HepG2 (cell line): Measurements from ENCODE around the gene TRIM15. TPM values are rescaled to one million over a fixed set of nuclear protein-coding genes. Genes with fewer than 3 reads are reported as not detected.

ENCODE experiments used
- ATAC-seq: fragments of 200-7000 bp; cut with Tn5 transposase; 3 replicates; pipeline ENCODE4 v1.9.1; 2020; ENCODE audit warnings: mild to moderate bottlenecking, moderate library complexity
- BruUV-seq: library from RNA; stranded (reverse); fragments of 400-500 nt; replicated peaks from 2 replicates; lab custom pipeline; 2021; lab: Mats Ljungman, UMichigan
- CTCF ChIA-PET: fragments of 300-600 bp; formaldehyde crosslinking; extraction: SDS; loops from one replicate; lab custom pipeline; 2021; ENCODE audit warnings: low total read pairs, inconsistent platforms, low intra/inter-chr PET ratio; lab: Yijun Ruan, JAX
- POLR2A ChIA-PET: fragments of 350-600 bp; sonication (Branson Sonifier 250); formaldehyde crosslinking; loops from one replicate; lab custom pipeline; 2020; ENCODE audit warnings: antibody characterized with exemption, inconsistent platforms; lab: Yijun Ruan, JAX
- DNase-seq: peaks from one replicate; pipeline ENCODE4 v3.0.0-alpha.2; 2015; ENCODE audit warnings: low spot score
- FAIRE-seq: peaks from 3 replicates; lab custom pipeline; 2011; peaks lifted over from hg19 to GRCh38; lab: Jason Lieb, UNC
- H2AFZ ChIP-seq: one replicate; pipeline ENCODE4 v1.6.1; 2011; ENCODE audit warnings: low read length, inconsistent platforms
- H3K27ac ChIP-seq: fragments of 300-600 bp; 3 replicates; pipeline ENCODE4 v1.8.0; 2011; ENCODE audit warnings: mixed run types, mild to moderate bottlenecking, mixed read lengths, low read length, inconsistent platforms; ENCODE audit not compliant: insufficient read depth; ENCODE audit errors: extremely low read length
- H3K27me3 ChIP-seq, 2 experiments: fragments of 200-600 bp in 1 of 2; 2 replicates in 1 of 2; 3 replicates in 1 of 2; pipeline versions ENCODE4 v1.6.0 to v1.8.0; 2011; ENCODE audit warnings: low read length in 2 of 2, mild to moderate bottlenecking in 2 of 2, moderate library complexity in 2 of 2, inconsistent platforms in 1 of 2; ENCODE audit not compliant: insufficient read depth in 2 of 2, control insufficient read depth in 1 of 2
- H3K36me3 ChIP-seq, 2 experiments: fragments of 200-600 bp in 1 of 2; replicated peaks in 1 of 2; 2 replicates in 1 of 2; 3 replicates in 1 of 2; pipeline versions ENCODE4 v1.5.1 to v1.8.0; 2011; ENCODE audit warnings: low read length in 2 of 2, inconsistent platforms in 1 of 2; ENCODE audit not compliant: insufficient read depth in 2 of 2, control insufficient read depth in 1 of 2
- H3K4me1 ChIP-seq: 2 replicates; pipeline ENCODE4 v1.5.1; 2012; ENCODE audit warnings: low read length, inconsistent platforms; ENCODE audit not compliant: insufficient read depth
- H3K4me2 ChIP-seq: 2 replicates; pipeline ENCODE4 v1.6.0; 2011; ENCODE audit warnings: low read depth, low read length, inconsistent platforms
- H3K4me3 ChIP-seq, 3 experiments: fragments of 200-600 bp in 1 of 3; sonication (generic), shearing (Covaris generic) in 1 of 3; replicated peaks in 1 of 3; 2 replicates each; pipeline ENCODE4 v1.5.1; 2011 to 2016; ENCODE audit warnings: low read length in 3 of 3, inconsistent platforms in 2 of 3, low read depth in 2 of 3, mild to moderate bottlenecking in 2 of 3, control low read depth in 1 of 3, mixed read lengths in 1 of 3; ENCODE audit not compliant: insufficient read depth in 1 of 3
- H3K79me2 ChIP-seq: one replicate; pipeline ENCODE4 v1.6.1; 2011; ENCODE audit warnings: low read length, inconsistent platforms; ENCODE audit not compliant: insufficient read depth
- H3K9ac ChIP-seq: 2 replicates; pipeline ENCODE4 v1.6.0; 2011; ENCODE audit warnings: mild to moderate bottlenecking, low read depth, low read length, inconsistent platforms; ENCODE audit not compliant: insufficient read depth
- H3K9me3 ChIP-seq: 2 replicates; pipeline ENCODE4 v1.5.1; 2012; ENCODE audit warnings: mild to moderate bottlenecking, low read length
- H4K20me1 ChIP-seq: 2 replicates; pipeline ENCODE4 v1.6.0; 2011; ENCODE audit warnings: inconsistent platforms, mild to moderate bottlenecking, low read length, moderate library complexity; ENCODE audit not compliant: insufficient read depth
- ATF7 ChIP-seq, 2 experiments: fragments of 450-650 bp in 1 of 2; sonication (generic) in 1 of 2; formaldehyde crosslinking in 1 of 2; IDR thresholded peaks; 2 replicates each; pipeline versions ENCODE4 v1.4.0 to v1.6.1; 2016 to 2020; ENCODE audit warnings: antibody characterized with exemption in 1 of 2, mild to moderate bottlenecking in 1 of 2, missing genetic modification reagents in 1 of 2
- CREB1 ChIP-seq, 2 experiments: fragments of 450-650 bp in 1 of 2; IDR thresholded peaks; 2 replicates each; pipeline ENCODE4 v1.6.1; 2016 to 2017; ENCODE audit warnings: control low read depth in 1 of 2, mild to moderate bottlenecking in 1 of 2, missing compliant biosample characterization in 1 of 2, missing genetic modification characterization in 1 of 2
- DMAP1 ChIP-seq: IDR thresholded peaks from 2 replicates; pipeline ENCODE4 v1.6.1; 2016
- GATAD1 ChIP-seq: IDR thresholded peaks from 2 replicates; pipeline ENCODE4 v1.6.1; 2016; ENCODE audit warnings: missing genetic modification reagents, missing compliant biosample characterization
- HNF4A ChIP-seq: sonication (generic); formaldehyde crosslinking; IDR thresholded peaks from 2 replicates; pipeline ENCODE4 v1.4.0; 2020; ENCODE audit warnings: missing genetic modification reagents
- NR2F6 ChIP-seq, 2 experiments: IDR thresholded peaks; 2 replicates each; pipeline ENCODE4 v1.6.1; 2016; ENCODE audit warnings: antibody characterized with exemption in 1 of 2, mild to moderate bottlenecking in 1 of 2
- REPIN1 ChIP-seq: sonication (generic); formaldehyde crosslinking; IDR thresholded peaks from 2 replicates; pipeline ENCODE4 v1.8.0; 2022; ENCODE audit warnings: missing genetic modification reagents, low read depth, mild to moderate bottlenecking, borderline replicate concordance
- ZFP36L1 ChIP-seq: sonication (generic); formaldehyde crosslinking; IDR thresholded peaks from 2 replicates; pipeline ENCODE4 v1.8.0; 2022; ENCODE audit warnings: mild to moderate bottlenecking, missing genetic modification reagents, moderate library complexity
- ZNF235 ChIP-seq: sonication (generic); formaldehyde crosslinking; IDR thresholded peaks from 2 replicates; pipeline ENCODE4 v1.8.1; 2023; ENCODE audit warnings: mild to moderate bottlenecking, missing genetic modification reagents, borderline replicate concordance
- ZNF615 ChIP-seq: sonication (generic); formaldehyde crosslinking; IDR thresholded peaks from 2 replicates; pipeline ENCODE4 v1.5.0; 2020; ENCODE audit warnings: mild to moderate bottlenecking, missing genetic modification reagents, borderline replicate concordance
- ZNF792 ChIP-seq: IDR thresholded peaks from 2 replicates; pipeline ENCODE4 v1.6.1; 2016
- WGBS: methylation state at CpG from one replicate; pipeline ENCODE4 v1.1.6; 2017; ENCODE audit warnings: low lambda C conversion rate; 5-methylcytosine and 5-hydroxymethylcytosine counted together
- in situ Hi-C: cut with HindIII; loops from 2 replicates; pipeline ENCODE4 v1.10.0; 2017; ENCODE audit warnings: low pct_unique_long_range_greater_than_20kb; ENCODE audit not compliant: extremely low pct_ligation_motif_present
- intact Hi-C: fragments of 100-400 bp; cut with micrococcal nuclease; formaldehyde crosslinking; loops from one replicate; pipeline ENCODE4 v1.10.0; 2022; ENCODE audit not compliant: unreplicated experiment
- polyA plus RNA-seq, 8 experiments: library from polyadenylated mRNA; depleted of rRNA in 3 of 8; stranded (reverse) in 7 of 8; unstranded in 1 of 8; fragments of >200 nt; fragmentation: Illumina TruSeq in 4 of 8; extraction: Trizol in 4 of 8; gene quantifications; 2 replicates each; pipeline versions ENCODE4 v1.2.1 to v1.2.3, GENCODE V29; 2011 to 2016; ENCODE audit warnings: low read depth in 4 of 8, missing spikeins in 1 of 8, mixed read lengths in 1 of 8; ENCODE audit not compliant: insufficient read depth in 1 of 8
- total RNA-seq, 5 experiments: library from RNA; depleted of rRNA; stranded (reverse); fragments of >200 nt; fragmentation: Illumina TruSeq; extraction: Trizol; gene quantifications; 2 replicates each; pipeline ENCODE4 v1.2.3, GENCODE V29; 2016; ENCODE audit warnings: low read depth in 1 of 5
- TF ChIP-seq, protein P1 (sequence below): sonication (generic); IDR thresholded peaks from 2 replicates; pipeline ENCODE4 v1.6.1; 2016; ENCODE audit warnings: low read depth, borderline replicate concordance
- TF ChIP-seq, protein P2 (sequence below): sonication (generic); formaldehyde crosslinking; IDR thresholded peaks from 2 replicates; pipeline ENCODE4 v1.5.1; 2020; ENCODE audit warnings: missing genetic modification reagents, mild to moderate bottlenecking, borderline replicate concordance
- TF ChIP-seq, protein P3 (sequence below): IDR thresholded peaks from 2 replicates; pipeline ENCODE4 v1.4.0; 2020; ENCODE audit warnings: mild to moderate bottlenecking, missing genetic modification reagents

The TRIM15 gene
- total and polyA plus RNA-seq, 2 of the 13 experiments (the other 11 are each of a cell fraction or from before 2014, with no cell fraction given), result 35.1 to 38.2 TPM

- TF ChIP-seq GATAD1 (CRISPR knock-in tag), result no peak
- no peak for TF ChIP-seq ZFP36L1 (CRISPR knock-in tag)
- TF ChIP-seq ZNF792, result no peak
- TF ChIP-seq, all 625 proteins: peak for 2
Measured at GRCh38 chr6:30149858-30150550, 13.3 kb upstream of the TRIM15 start (continued).

- Histone ChIP-seq H3K27me3 (no peaks in the 10 kb centered on the region; a peak in 1 of 5 replicates), H2AFZ (no peak overlapping the region), H3K9me3 (no peaks in the 10 kb centered on the region), H3K79me2 (no peaks in the 10 kb centered on the region), H3K27ac (no peak overlapping the region), H3K9ac (no peak overlapping the region), H3K4me2 (peak overlapping the region; percentile 19; the same call in 1 of the 2 replicates), H3K36me3 (no peaks in the 10 kb centered on the region), H3K4me1 (peaks cover 59% of the 10 kb centered on the region), H3K4me3 (no peak overlapping the region), H4K20me1 (no peaks in the 10 kb centered on the region)
- FAIRE-seq (peak; percentile 34), ATAC-seq (no peak), DNase-seq (no peak)
- intact Hi-C loops (no loop called here), in situ Hi-C loops (no loop called here)
- POLR2A ChIA-PET, result interaction anchor here (1.1 to 1.7 kb wide), 3 partner anchors 16 to 38 kb away, joined by 3 to 5 read pairs (median 3); partner anchors contain the start of gene TRIM31
- CTCF ChIA-PET, result no interaction called here
- BruUV-seq, result no TSS peak
- 30% methylated on average over 10 of the region's 10 CpGs for WGBS
- TF ChIP-seq, protein P1, sequence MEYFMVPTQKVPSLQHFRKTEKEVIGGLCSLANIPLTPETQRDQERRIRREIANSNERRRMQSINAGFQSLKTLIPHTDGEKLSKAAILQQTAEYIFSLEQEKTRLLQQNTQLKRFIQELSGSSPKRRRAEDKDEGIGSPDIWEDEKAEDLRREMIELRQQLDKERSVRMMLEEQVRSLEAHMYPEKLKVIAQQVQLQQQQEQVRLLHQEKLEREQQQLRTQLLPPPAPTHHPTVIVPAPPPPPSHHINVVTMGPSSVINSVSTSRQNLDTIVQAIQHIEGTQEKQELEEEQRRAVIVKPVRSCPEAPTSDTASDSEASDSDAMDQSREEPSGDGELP, result peak; percentile 29; the same call in 1 of the 2 replicates
- TF ChIP-seq CREB1 (IDR thresholded peaks at IDR 0.05) (peak; percentile 92), CREB1 (CRISPR knock-in tag; IDR thresholded peaks at IDR 0.05) (no peak), NR2F6 (IDR thresholded peaks at IDR 0.05) (no peak), NR2F6 (CRISPR knock-in tag; IDR thresholded peaks at IDR 0.05) (no peak), ATF7 (IDR thresholded peaks at IDR 0.05) (peak; percentile 71), ATF7 (CRISPR knock-in tag; IDR thresholded peaks at IDR 0.05) (no peak), REPIN1 (CRISPR knock-in tag) (no peak), HNF4A (CRISPR knock-in tag) (0 out of 2 replicates have a peak, but pooled peaks have one; percentile 30), ZNF235 (no peak), DMAP1 (CRISPR knock-in tag) (no peak), ZNF615 (no peak)
- TF ChIP-seq, protein P2, sequence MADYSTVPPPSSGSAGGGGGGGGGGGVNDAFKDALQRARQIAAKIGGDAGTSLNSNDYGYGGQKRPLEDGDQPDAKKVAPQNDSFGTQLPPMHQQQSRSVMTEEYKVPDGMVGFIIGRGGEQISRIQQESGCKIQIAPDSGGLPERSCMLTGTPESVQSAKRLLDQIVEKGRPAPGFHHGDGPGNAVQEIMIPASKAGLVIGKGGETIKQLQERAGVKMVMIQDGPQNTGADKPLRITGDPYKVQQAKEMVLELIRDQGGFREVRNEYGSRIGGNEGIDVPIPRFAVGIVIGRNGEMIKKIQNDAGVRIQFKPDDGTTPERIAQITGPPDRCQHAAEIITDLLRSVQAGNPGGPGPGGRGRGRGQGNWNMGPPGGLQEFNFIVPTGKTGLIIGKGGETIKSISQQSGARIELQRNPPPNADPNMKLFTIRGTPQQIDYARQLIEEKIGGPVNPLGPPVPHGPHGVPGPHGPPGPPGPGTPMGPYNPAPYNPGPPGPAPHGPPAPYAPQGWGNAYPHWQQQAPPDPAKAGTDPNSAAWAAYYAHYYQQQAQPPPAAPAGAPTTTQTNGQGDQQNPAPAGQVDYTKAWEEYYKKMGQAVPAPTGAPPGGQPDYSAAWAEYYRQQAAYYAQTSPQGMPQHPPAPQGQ (CRISPR knock-in tag), result no peak
- TF ChIP-seq, protein P3, sequence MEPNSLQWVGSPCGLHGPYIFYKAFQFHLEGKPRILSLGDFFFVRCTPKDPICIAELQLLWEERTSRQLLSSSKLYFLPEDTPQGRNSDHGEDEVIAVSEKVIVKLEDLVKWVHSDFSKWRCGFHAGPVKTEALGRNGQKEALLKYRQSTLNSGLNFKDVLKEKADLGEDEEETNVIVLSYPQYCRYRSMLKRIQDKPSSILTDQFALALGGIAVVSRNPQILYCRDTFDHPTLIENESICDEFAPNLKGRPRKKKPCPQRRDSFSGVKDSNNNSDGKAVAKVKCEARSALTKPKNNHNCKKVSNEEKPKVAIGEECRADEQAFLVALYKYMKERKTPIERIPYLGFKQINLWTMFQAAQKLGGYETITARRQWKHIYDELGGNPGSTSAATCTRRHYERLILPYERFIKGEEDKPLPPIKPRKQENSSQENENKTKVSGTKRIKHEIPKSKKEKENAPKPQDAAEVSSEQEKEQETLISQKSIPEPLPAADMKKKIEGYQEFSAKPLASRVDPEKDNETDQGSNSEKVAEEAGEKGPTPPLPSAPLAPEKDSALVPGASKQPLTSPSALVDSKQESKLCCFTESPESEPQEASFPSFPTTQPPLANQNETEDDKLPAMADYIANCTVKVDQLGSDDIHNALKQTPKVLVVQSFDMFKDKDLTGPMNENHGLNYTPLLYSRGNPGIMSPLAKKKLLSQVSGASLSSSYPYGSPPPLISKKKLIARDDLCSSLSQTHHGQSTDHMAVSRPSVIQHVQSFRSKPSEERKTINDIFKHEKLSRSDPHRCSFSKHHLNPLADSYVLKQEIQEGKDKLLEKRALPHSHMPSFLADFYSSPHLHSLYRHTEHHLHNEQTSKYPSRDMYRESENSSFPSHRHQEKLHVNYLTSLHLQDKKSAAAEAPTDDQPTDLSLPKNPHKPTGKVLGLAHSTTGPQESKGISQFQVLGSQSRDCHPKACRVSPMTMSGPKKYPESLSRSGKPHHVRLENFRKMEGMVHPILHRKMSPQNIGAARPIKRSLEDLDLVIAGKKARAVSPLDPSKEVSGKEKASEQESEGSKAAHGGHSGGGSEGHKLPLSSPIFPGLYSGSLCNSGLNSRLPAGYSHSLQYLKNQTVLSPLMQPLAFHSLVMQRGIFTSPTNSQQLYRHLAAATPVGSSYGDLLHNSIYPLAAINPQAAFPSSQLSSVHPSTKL (CRISPR knock-in tag), result peak; percentile 31; the same call in 1 of the 2 replicates
Measured at GRCh38 chr6:30150671-30151395, 12.5 kb upstream of the TRIM15 start.
